Spinal cord (tissue), 10 donors: ENCODE data around the gene CNR2. TPM values are rescaled to one million over a fixed set of nuclear protein-coding genes. Genes with fewer than 3 reads are reported as not detected.
"Not testable (repeated sequence)": the region's sequence is repeated elsewhere in the genome, so short reads cannot be mapped to it uniquely, and the experiment has no call there.

Source experiments
- DNase-seq, 6 donors: peaks; one replicate each; pipeline versions ENCODE4 v3.0.0 to v3.0.0-alpha.2; 2013 to 2015; ENCODE audit warnings: low spot score in 6 of 6, low read depth in 4 of 6
- H3K27ac ChIP-seq: one replicate; pipeline ENCODE4 v1.5.1; 2013; ENCODE audit warnings: low read depth, low read length, control low read depth
- H3K27me3 ChIP-seq: one replicate; pipeline ENCODE4 v1.6.1; 2013; ENCODE audit warnings: low read length; ENCODE audit not compliant: control insufficient read depth, insufficient read depth
- H3K36me3 ChIP-seq: one replicate; pipeline ENCODE4 v1.6.1; 2013; ENCODE audit warnings: low read length; ENCODE audit not compliant: control insufficient read depth, insufficient read depth
- H3K4me1 ChIP-seq: one replicate; pipeline ENCODE4 v1.6.1; 2013; ENCODE audit warnings: low read length; ENCODE audit not compliant: control insufficient read depth, insufficient read depth
- H3K4me3 ChIP-seq: one replicate; pipeline ENCODE4 v1.5.1; 2013; ENCODE audit warnings: low read depth, low read length, control low read depth
- H3K9me3 ChIP-seq: one replicate; pipeline ENCODE4 v1.6.1; 2013; ENCODE audit warnings: low read length; ENCODE audit not compliant: control insufficient read depth, insufficient read depth
- WGBS: methylation state at CpG from one replicate; pipeline ENCODE4 v1.1.5; 2013; ENCODE audit warnings: missing lambda C conversion rate; ENCODE audit not compliant: insufficient coverage; 5-methylcytosine and 5-hydroxymethylcytosine counted together
- polyA plus RNA-seq, 2 donors: library from polyadenylated mRNA; unstranded; fragments of 120-200 nt; gene quantifications; one replicate each; pipeline ENCODE4 v1.2.1, GENCODE V29; 2013; ENCODE audit not compliant: insufficient read length in 2 of 2
- total RNA-seq, 2 donors: library from RNA; depleted of rRNA in 1 of 2; stranded (reverse); fragments of 120-200 nt in 1 of 2; fragments of >200 nt in 1 of 2; gene quantifications; one replicate each; pipeline versions ENCODE4 v1.2.3 to v1.2.4, GENCODE V29; 2013 to 2014
- donor health status: healthy.

Gene CNR2
- total and polyA plus RNA-seq, 4 donors = 0.05 to 0.10 (median 0.07) TPM

DNA sequence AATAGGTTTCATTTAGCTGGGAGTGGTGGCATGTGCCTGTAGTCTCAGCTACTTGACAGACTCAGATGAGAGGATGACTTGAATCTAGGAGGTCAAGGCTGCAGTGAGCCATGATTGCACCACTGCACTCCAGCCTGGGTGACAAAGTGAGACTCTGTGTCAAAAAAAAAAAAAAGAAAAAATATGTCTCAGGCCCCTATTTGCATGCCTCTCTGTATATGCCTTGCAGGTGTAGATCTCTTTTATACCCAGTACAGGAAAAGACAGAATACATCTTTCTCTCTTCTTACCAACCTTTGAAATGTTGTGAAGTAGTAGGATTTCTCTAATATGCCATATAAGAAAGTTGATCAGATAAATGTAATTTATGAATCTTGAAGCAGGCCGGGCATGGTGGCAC is 6.4 kb downstream of the CNR2 start:
- Histone ChIP-seq H3K27ac (no peak overlapping the region), H3K4me3 (no peak overlapping the region), H3K27me3 (peaks cover 29% of the 10 kb centered on the region), H3K36me3 (no peaks in the 10 kb centered on the region), H3K4me1 (peaks cover 6% of the 10 kb centered on the region), H3K9me3 (no peaks in the 10 kb centered on the region)
- no peak for DNase-seq
- no CpG with 5 or more reads among the region's 1 CpG for WGBS

GRCh38 chr1:23905461-23906025 is 7.6 kb downstream of the CNR2 start:
- H3K27me3 ChIP-seq = peaks cover 29% of the 10 kb centered on the region

DNA sequence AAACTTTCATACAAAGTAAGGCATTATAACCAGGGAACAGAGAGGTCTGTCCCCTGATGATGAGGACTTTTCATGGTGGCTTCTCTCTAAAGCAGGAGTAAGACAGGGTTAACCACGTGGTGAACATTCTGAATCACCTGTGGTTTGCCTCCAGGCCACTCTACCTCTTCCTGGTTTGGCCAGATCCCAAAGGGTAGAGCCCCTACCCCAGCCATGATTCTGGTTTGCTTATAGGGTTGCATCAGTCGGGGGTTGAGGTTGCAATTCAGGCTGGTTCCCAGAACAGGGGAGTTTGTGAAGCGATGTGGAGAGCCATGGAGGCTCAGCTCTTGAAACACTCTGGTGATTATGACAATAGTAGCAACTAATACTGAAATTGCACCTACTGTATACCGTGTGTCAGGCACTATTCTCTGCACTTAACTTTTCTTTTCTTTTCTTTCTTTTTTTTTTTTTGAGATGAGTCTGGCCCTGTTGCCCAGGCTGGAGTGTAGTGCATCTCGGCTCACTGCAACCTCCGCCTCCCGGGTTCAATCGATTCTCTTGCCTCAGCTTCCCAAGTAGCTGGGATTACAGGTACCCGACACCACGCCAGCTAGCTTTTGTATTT is 8.3 kb downstream of the CNR2 start:
- Histone ChIP-seq H3K4me1 (peaks cover 6% of the 10 kb centered on the region), H3K4me3 (no peak overlapping the region), H3K36me3 (no peaks in the 10 kb centered on the region), H3K27ac (no peak overlapping the region), H3K27me3 (peaks cover 27% of the 10 kb centered on the region), H3K9me3 (no peaks in the 10 kb centered on the region)
- WGBS = 30% methylated on average over 2 of the region's 10 CpGs
- no peak for DNase-seq

More at GRCh38 chr1:23905461-23906025, 7.6 kb downstream of the CNR2 start:
- no peak for DNase-seq
- Histone ChIP-seq H3K4me1 (peaks cover 6% of the 10 kb centered on the region), H3K4me3 (no peak overlapping the region), H3K9me3 (no peaks in the 10 kb centered on the region), H3K36me3 (no peaks in the 10 kb centered on the region), H3K27ac (no peak overlapping the region)
- 88% methylated on average over 3 of the region's 7 CpGs for WGBS

DNA sequence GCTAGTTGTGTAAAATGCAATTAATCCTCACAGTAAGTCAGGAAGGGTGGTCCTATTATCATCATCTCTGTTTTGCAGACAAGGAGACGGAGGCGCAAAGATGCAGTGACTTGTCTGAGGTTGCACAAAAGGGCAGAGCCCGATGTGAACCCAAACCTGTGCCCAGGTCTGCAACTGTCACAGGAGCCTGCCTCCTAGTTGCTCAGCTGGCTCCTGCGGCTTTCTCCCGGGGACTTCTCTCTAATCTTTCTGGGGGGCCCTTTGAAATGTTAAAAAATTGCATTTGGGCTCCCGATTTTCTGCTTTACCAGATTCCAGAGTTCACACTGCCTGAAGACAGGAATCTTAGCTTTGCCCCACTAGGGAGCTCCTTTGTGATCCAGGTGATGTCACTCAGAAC is 9.4 kb downstream of the CNR2 start:
- peaks cover 24% of the 10 kb centered on the region for H3K27me3 ChIP-seq
- WGBS = 39% methylated on average over 6 of the region's 6 CpGs

DNA sequence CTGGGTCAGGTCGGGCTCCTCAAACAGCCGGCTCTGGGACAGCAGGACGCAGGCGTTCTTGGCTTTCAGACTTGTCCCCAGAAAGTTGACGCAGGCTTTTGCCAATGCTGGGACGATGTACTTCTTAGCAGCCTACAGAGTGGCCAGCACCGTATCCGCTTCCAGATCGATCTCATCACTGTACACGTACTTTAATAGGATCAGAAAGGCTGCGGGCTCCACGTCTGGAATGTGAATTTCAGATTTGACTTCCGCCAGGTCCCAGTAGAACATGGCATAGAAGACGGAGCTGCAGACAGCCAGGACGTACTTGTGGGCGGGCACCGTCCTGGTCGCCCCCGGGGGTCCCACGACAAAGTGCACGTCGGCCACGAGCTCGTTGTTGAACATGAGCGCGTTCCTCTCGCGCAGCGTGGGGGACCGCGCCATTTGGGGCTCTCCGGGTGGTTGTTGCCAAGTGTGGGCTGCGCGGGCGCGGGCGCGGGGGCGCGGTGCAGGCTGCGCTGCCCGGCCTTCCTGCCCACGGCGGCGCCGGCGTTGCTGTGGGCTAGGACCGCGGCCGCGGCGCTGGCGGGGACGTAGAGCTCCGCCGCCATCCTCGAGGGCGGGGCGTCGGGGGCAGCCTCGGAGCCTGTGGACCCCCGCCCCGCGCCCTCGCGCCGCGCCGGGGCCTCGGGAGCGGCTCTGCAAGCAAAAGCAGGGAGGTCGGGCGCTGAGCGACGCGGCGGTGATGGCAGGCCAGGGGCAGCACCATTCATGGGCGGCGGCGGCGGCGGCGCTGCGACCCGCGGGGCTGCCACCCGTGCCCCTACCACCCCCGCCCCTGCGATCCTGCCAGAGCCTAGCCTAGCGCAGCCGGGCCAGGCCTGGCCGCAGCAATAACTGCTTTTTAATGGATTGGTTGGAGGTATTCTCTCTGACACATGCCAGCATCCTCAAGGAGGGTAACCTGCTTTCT is 10.6 kb downstream of the CNR2 start:
- Histone ChIP-seq H3K27ac (no peak overlapping the region), H3K4me3 (peak overlapping the region; percentile 2), H3K36me3 (no peaks in the 10 kb centered on the region), H3K27me3 (peaks cover 23% of the 10 kb centered on the region), H3K4me1 (peaks cover 6% of the 10 kb centered on the region), H3K9me3 (no peaks in the 10 kb centered on the region)
- WGBS = 12% methylated on average over 90 of the region's 92 CpGs
- peak in 2 of 6 donors; percentile 52 to 64 for DNase-seq

More for the DNA sequence above, 9.4 kb downstream of the CNR2 start:
- Histone ChIP-seq H3K4me3 (no peak overlapping the region), H3K9me3 (no peaks in the 10 kb centered on the region), H3K36me3 (no peaks in the 10 kb centered on the region), H3K27ac (no peak overlapping the region), H3K4me1 (peaks cover 6% of the 10 kb centered on the region)
- no peak for DNase-seq

GRCh38 chr1:23900017-23900416 is 13.1 kb downstream of the CNR2 start:
- H3K27me3 ChIP-seq = peaks cover 18% of the 10 kb centered on the region
- not testable (repeated sequence) for DNase-seq, H3K36me3 ChIP-seq

DNA sequence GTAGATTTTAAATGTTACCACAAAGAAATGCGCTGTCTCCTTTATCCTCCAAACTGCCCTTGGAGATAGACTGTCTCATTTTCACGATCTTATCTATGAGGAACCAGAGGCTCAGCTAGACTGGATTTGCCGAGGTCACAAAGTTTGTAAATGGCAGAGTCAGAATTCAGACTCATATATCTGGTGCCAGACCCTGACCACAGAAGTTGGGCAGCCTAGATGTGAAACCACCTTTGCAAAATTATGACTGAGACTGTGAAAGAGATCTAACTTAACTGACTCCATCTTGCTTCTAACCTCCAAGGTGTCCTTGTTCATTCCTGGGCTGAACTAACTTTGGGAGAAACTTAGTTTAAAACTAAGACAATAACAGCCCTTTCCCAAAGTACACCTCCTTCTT is 14.1 kb downstream of the CNR2 start:
- H3K4me3 ChIP-seq = no peak overlapping the region
- DNase-seq = no peak
- no peaks in the 10 kb centered on the region for H3K36me3 ChIP-seq
- H3K9me3 ChIP-seq = no peaks in the 10 kb centered on the region
- peaks cover 10% of the 10 kb centered on the region for H3K27me3 ChIP-seq
- no peak overlapping the region for H3K27ac ChIP-seq
- WGBS = 80% methylated on average over 2 of the region's 3 CpGs
- H3K4me1 ChIP-seq = peaks cover 6% of the 10 kb centered on the region

More at GRCh38 chr1:23900017-23900416, 13.1 kb downstream of the CNR2 start:
- not testable (repeated sequence) for H3K9me3 ChIP-seq, H3K27ac ChIP-seq, H3K4me1 ChIP-seq, H3K4me3 ChIP-seq
- WGBS = 79% methylated on average over 2 of the region's 8 CpGs

GRCh38 chr1:23897083-23897482 is 16.1 kb downstream of the CNR2 start:
- Histone ChIP-seq H3K27ac (no peak overlapping the region), H3K36me3 (no peaks in the 10 kb centered on the region), H3K4me1 (no peaks in the 10 kb centered on the region), H3K4me3 (no peak overlapping the region), H3K27me3 (no peaks in the 10 kb centered on the region), H3K9me3 (no peaks in the 10 kb centered on the region)
- 100% methylated on average over 1 of the region's 6 CpGs for WGBS
- DNase-seq = no peak

DNA sequence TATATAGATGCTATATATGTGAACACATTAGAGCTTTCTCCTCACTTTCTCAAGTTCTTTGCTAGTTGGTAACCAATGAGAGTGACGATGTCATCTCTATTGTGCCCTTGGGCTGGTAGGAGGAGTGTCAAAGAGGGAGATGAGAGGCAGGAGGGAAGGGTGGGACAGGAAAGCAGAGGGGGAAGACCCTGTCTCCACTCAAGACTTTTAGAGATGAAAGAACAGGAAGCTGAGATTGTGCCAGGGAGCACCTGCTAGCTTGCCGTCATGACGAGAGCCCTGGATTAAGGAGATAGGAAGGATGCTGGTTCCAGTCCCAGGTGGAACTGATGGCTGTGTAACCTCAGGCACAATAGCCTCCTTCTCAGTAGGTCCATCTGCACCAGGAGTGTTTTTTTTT is 16.7 kb downstream of the CNR2 start:
- WGBS = 49% methylated on average over 3 of the region's 3 CpGs
- no peaks in the 10 kb centered on the region for H3K27me3 ChIP-seq
- H3K27ac ChIP-seq = no peak overlapping the region
- no peaks in the 10 kb centered on the region for H3K9me3 ChIP-seq
- no peaks in the 10 kb centered on the region for H3K36me3 ChIP-seq
- no peak overlapping the region for H3K4me3 ChIP-seq
- no peak for DNase-seq
- no peaks in the 10 kb centered on the region for H3K4me1 ChIP-seq
